ENCODE data around the gene ABCF2. TPM values are rescaled to one million over a fixed set of nuclear protein-coding genes. Genes with fewer than 3 reads are reported as not detected.

The ABCF2 gene
- total RNA-seq, 1 donor from 2014 or later = 31.3 TPM

DNA sequence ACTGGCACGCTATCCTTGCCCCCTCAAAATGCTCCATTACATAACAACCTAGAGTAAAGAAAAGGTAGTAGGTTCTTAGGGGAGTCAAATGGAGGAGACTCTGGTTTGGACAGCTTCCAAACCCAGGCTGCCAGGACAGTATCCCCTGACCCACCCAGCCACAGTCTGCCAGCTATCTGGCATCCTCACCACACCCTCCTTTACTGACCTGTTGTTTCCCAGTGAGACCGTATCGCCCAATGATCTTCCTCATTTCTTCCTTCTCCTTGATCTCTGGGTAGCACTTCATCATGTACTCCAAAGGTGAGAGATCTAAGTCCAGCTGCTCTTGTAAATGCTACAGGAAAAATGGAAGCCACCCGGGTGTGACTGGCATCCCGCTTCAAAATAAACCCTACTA is 11.6 kb downstream of the ABCF2 start:
- H3F3A ChIP-seq (ENCODE audit: low read depth) = peaks cover 15% of the 10 kb centered on the region
- no peaks in the 10 kb centered on the region for H3K79me2 ChIP-seq (ENCODE audit: low read depth)
- H3K9ac ChIP-seq = no peak overlapping the region
- H3K9me3 ChIP-seq (ENCODE audit: low read depth) = no peaks in the 10 kb centered on the region
- no peak overlapping the region for H3K27ac Mint-ChIP-seq
- peaks cover 2% of the 10 kb centered on the region for H3K4me1 Mint-ChIP-seq
- no peak overlapping the region for H2AFZ ChIP-seq (replicated peaks)
- H3K4me2 ChIP-seq = no peak overlapping the region
- no peak overlapping the region for H3K4me3 ChIP-seq
- no peaks in the 10 kb centered on the region for H3K36me3 ChIP-seq
- no peak for TF ChIP-seq EZH2phosphoT487 (IDR thresholded peaks at IDR 0.05)
- no peak for TF ChIP-seq EZH2 (IDR thresholded peaks at IDR 0.05)
- TF ChIP-seq, protein P1, sequence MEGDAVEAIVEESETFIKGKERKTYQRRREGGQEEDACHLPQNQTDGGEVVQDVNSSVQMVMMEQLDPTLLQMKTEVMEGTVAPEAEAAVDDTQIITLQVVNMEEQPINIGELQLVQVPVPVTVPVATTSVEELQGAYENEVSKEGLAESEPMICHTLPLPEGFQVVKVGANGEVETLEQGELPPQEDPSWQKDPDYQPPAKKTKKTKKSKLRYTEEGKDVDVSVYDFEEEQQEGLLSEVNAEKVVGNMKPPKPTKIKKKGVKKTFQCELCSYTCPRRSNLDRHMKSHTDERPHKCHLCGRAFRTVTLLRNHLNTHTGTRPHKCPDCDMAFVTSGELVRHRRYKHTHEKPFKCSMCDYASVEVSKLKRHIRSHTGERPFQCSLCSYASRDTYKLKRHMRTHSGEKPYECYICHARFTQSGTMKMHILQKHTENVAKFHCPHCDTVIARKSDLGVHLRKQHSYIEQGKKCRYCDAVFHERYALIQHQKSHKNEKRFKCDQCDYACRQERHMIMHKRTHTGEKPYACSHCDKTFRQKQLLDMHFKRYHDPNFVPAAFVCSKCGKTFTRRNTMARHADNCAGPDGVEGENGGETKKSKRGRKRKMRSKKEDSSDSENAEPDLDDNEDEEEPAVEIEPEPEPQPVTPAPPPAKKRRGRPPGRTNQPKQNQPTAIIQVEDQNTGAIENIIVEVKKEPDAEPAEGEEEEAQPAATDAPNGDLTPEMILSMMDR (IDR thresholded peaks at IDR 0.05) = no peak
- peaks cover 3% of the 10 kb centered on the region for H3K27me3 Mint-ChIP-seq (ENCODE audit: insufficient read depth, low read depth)
- no peak overlapping the region for H3K4me3 Mint-ChIP-seq
- no peak overlapping the region for H3K27ac ChIP-seq
- DNase-seq (ENCODE audit: low spot score) = no peak
- H3K4me1 ChIP-seq = peaks cover 8% of the 10 kb centered on the region
- no peaks in the 10 kb centered on the region for H3K9me3 Mint-ChIP-seq
- H3K36me3 Mint-ChIP-seq = peaks cover 26% of the 10 kb centered on the region
- peaks cover 7% of the 10 kb centered on the region for H4K20me1 ChIP-seq (ENCODE audit: low read depth)
- no peaks in the 10 kb centered on the region for H3K27me3 ChIP-seq

DNA sequence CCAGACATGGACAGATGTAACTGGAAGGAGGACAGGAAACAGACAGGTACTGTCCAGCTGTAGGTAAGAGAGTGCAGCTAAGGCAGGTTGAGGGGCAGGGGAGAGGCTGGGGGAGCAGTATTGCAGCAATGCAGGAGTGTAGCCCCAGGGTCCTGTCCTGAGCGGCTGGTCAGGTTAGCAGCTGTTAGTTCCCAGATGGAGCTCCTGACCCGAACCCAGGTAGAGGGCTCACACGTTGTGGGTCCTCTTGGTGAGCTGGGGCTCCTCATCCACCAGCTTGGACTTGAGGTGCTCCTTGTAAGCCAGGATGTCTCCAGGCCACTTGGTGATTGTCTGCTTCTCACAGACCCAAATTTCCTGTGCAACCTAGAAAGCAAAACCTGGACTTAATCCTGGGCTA is 13.2 kb downstream of the ABCF2 start:
- Histone ChIP-seq H3K4me2 (no peak overlapping the region), H3K27ac (no peak overlapping the region), H3K4me3 (no peak overlapping the region), H3K36me3 (no peaks in the 10 kb centered on the region), H3K27me3 (no peaks in the 10 kb centered on the region), H3K9ac (no peak overlapping the region), H3F3A (ENCODE audit: low read depth) (peaks cover 16% of the 10 kb centered on the region), H4K20me1 (ENCODE audit: low read depth) (peaks cover 7% of the 10 kb centered on the region), H3K9me3 (ENCODE audit: low read depth) (no peaks in the 10 kb centered on the region), H2AFZ (replicated peaks) (no peak overlapping the region), H3K4me1 (peaks cover 18% of the 10 kb centered on the region), H3K79me2 (ENCODE audit: low read depth) (no peaks in the 10 kb centered on the region)
- H3K27ac Mint-ChIP-seq = no peak overlapping the region
- H3K36me3 Mint-ChIP-seq = peaks cover 22% of the 10 kb centered on the region
- H3K9me3 Mint-ChIP-seq = no peaks in the 10 kb centered on the region
- peaks cover 3% of the 10 kb centered on the region for H3K27me3 Mint-ChIP-seq (ENCODE audit: insufficient read depth, low read depth)
- TF ChIP-seq, protein P1 (IDR thresholded peaks at IDR 0.05) = no peak
- TF ChIP-seq EZH2phosphoT487 (IDR thresholded peaks at IDR 0.05) (no peak), EZH2 (IDR thresholded peaks at IDR 0.05) (no peak)
- H3K4me1 Mint-ChIP-seq = peaks cover 2% of the 10 kb centered on the region
- DNase-seq (ENCODE audit: low spot score) = no peak
- no peak overlapping the region for H3K4me3 Mint-ChIP-seq

DNA sequence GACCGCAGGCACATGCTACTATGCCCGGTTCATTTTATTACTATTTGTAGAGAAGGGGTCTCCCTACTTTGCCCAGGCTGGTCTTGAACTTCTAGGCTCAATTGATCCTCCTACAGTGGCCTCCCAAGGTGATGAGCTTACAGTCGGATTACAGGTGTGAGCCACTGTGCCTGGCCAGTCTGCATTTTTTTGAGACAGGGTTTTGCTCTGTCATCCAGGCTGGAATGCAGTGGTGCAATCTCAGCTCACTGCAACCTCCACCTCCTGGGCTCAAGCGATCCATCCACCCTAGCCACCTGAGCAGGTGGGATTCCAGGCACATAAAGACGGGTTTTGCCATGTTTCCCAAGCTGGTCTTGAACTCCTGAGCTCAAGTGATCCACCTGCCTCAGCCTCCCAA is 14.4 kb downstream of the ABCF2 start:
- H3K4me3 Mint-ChIP-seq = no peak overlapping the region
- no peak overlapping the region for H3K27ac ChIP-seq
- H2AFZ ChIP-seq (replicated peaks) = no peak overlapping the region
- H4K20me1 ChIP-seq (ENCODE audit: low read depth) = peaks cover 7% of the 10 kb centered on the region
- H3K36me3 ChIP-seq = no peaks in the 10 kb centered on the region
- H3K79me2 ChIP-seq (ENCODE audit: low read depth) = no peaks in the 10 kb centered on the region
- peaks cover 6% of the 10 kb centered on the region for H3K27me3 Mint-ChIP-seq (ENCODE audit: insufficient read depth, low read depth)
- no peak overlapping the region for H3K4me2 ChIP-seq
- H3K9me3 Mint-ChIP-seq = no peaks in the 10 kb centered on the region
- H3F3A ChIP-seq (ENCODE audit: low read depth) = peaks cover 16% of the 10 kb centered on the region
- H3K9me3 ChIP-seq (ENCODE audit: low read depth) = no peaks in the 10 kb centered on the region
- DNase-seq (ENCODE audit: low spot score) = no peak
- peaks cover 2% of the 10 kb centered on the region for H3K4me1 Mint-ChIP-seq
- no peak overlapping the region for H3K4me3 ChIP-seq
- TF ChIP-seq, protein P1 (IDR thresholded peaks at IDR 0.05) = no peak
- TF ChIP-seq EZH2 (IDR thresholded peaks at IDR 0.05) = no peak
- TF ChIP-seq EZH2phosphoT487 (IDR thresholded peaks at IDR 0.05) = no peak
- H3K4me1 ChIP-seq = peaks cover 18% of the 10 kb centered on the region
- H3K36me3 Mint-ChIP-seq = peaks cover 11% of the 10 kb centered on the region
- no peak overlapping the region for H3K27ac Mint-ChIP-seq
- no peaks in the 10 kb centered on the region for H3K27me3 ChIP-seq
- no peak overlapping the region for H3K9ac ChIP-seq

Measured in neural progenitor cell (in vitro differentiated cells).